Stimulated activated CD4-positive, alpha-beta T cell treated with anti-CD3 and anti-CD28 coated beads, Interleukin-1b, Interleukin-23, amount 100 ng/mL, for 48 hours (primary cell): ENCODE data around the gene NGB.
"Not testable (repeated sequence)": the region's sequence is repeated elsewhere in the genome, so short reads cannot be mapped to it uniquely, and the experiment has no call there.

Experiments
- DNase-seq: peaks from one replicate; pipeline ENCODE4 v3.0.0-alpha.2; 2020

NGB gene

GRCh38 chr14:77290705-77291104 lies 19.7 kb upstream of the NGB start:
- no peak for DNase-seq

- DNase-seq = no peak
Measured at GRCh38 chr14:77286576-77286975, 15.6 kb upstream of the NGB start.

- DNase-seq = no peak
Measured at GRCh38 chr14:77284466-77284865, 13.5 kb upstream of the NGB start.

- DNase-seq = no peak
Measured at GRCh38 chr14:77284066-77284465, 13.1 kb upstream of the NGB start.

GRCh38 chr14:77281852-77282410 lies 10.9 kb upstream of the NGB start:
- DNase-seq = no peak

GRCh38 chr14:77280921-77281320 lies 9.9 kb upstream of the NGB start:
- not testable (repeated sequence) for DNase-seq

- no peak for DNase-seq
Measured at GRCh38 chr14:77279719-77280118, 8.7 kb upstream of the NGB start.

GRCh38 chr14:77278461-77279230 lies 7.6 kb upstream of the NGB start:
- no peak for DNase-seq

- no peak for DNase-seq
Measured at GRCh38 chr14:77276959-77277358, 6.0 kb upstream of the NGB start.

- DNase-seq = no peak
Measured at GRCh38 chr14:77276295-77276935, 5.4 kb upstream of the NGB start.

- no peak for DNase-seq
Measured at GRCh38 chr14:77275601-77276017, 4.6 kb upstream of the NGB start.

- DNase-seq = no peak
Measured at GRCh38 chr14:77275041-77275580, 4.1 kb upstream of the NGB start.

GRCh38 chr14:77273796-77274195 lies 2.8 kb upstream of the NGB start:
- DNase-seq = no peak

GRCh38 chr14:77272261-77272660 lies 1.3 kb upstream of the NGB start:
- no peak for DNase-seq

- no peak for DNase-seq
Measured at GRCh38 chr14:77270361-77271112, 469 bp downstream of the NGB start.

GRCh38 chr14:77268989-77269600 lies 1.9 kb downstream of the NGB start:
- no peak for DNase-seq

GRCh38 chr14:77267937-77268699 lies 2.9 kb downstream of the NGB start:
- no peak for DNase-seq

- no peak for DNase-seq
Measured at GRCh38 chr14:77266336-77266735, 4.7 kb downstream of the NGB start.

GRCh38 chr14:77265561-77266335 lies 5.3 kb downstream of the NGB start:
- no peak for DNase-seq

- DNase-seq = no peak
Measured at GRCh38 chr14:77265187-77265515, 5.9 kb downstream of the NGB start.

- DNase-seq = no peak
Measured at GRCh38 chr14:77264466-77265186, 6.4 kb downstream of the NGB start.
